Raji (cell line): ENCODE measurements around the gene KIFAP3.

Experiments used
- POLR2A ChIP-seq: IDR thresholded peaks from 2 replicates; pipeline ENCODE4 v1.6.1; 2011; ENCODE audit warnings: low read depth, low read length, control low read depth; ENCODE audit not compliant: insufficient read depth

The KIFAP3 gene

GRCh38 chr1:169902751-169903150, 171.7 kb downstream of the KIFAP3 start:
- TF ChIP-seq POLR2A = no peak

DNA sequence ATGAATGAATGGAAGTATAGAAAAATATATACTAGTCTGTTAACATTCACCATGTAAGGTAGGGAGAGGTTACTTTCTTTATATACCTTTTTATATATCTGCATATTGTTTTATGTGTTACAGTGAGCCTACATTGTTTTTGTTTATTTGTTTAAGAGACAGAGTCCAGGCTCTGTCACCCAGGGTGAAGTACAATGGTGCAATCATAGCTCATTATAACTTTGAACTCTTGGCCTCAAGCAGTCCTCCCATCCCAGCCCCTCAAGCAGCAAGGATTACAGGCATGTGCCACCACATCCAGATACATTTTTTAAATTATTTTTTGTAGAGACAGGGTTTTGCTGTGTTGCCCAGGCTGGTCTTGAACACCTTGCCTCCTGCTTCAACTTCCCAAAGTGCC, 173.4 kb downstream of the KIFAP3 start:
- no peak for TF ChIP-seq POLR2A

GRCh38 chr1:169900571-169900970, 173.9 kb downstream of the KIFAP3 start:
- no peak for TF ChIP-seq POLR2A

DNA sequence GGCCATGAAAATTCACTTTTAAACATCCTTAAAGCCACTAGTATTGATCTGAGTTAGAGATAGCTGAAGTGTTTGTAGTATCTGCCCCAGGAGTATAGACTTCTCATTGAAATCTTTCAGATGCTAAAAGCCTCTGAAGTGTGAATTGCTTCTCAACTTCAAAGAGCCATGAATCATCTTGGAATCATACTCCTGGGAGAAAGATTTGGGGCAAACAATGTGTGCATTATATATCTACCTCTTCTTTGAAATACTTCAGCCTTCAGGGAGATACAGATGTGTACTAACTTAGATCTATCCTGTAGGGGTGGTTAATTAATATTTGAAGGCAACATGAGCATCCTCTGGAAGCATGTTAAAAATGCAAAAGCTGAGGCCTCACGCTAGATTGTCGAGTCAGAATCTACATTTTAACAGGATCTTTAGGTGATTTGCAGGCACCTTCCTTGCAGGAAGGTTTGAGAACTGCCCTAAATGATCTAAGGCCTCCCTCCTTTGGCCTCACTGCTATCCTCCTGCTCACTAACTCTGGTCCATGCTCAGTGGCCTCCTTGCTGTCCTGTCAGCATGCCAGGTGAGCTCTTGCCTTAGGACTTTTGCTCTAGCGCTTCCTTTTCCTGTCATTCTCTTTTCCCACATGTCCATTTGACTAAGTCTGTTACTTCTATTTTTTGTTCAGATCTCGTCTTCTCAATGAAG, 174.8 kb downstream of the KIFAP3 start:
- TF ChIP-seq POLR2A = no peak

DNA sequence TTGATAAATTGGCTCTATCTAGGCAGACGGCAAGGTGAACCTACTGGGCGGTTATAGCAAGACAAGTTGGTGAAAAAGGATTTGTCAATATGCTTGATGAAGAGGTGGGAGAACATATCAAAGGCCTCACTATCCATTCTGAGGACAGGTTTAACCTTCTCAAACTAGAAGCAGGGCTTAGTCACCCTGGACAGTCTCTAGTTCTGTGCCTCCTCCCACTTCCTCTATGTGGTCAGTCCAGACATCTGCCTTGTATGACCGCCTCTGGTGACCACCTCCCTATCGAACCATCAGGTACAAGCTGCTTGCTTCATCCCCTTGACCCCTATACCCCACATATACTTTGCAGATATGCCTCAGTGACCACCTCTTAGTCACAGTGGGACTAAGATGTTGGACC, 178.5 kb downstream of the KIFAP3 start:
- no peak for TF ChIP-seq POLR2A

- no peak for TF ChIP-seq POLR2A
Observed at GRCh38 chr1:169894424-169895145, 179.9 kb downstream of the KIFAP3 start.

- TF ChIP-seq POLR2A = peak; percentile 69
Observed at GRCh38 chr1:169893645-169894423, 180.7 kb downstream of the KIFAP3 start, which contains the start of gene SCYL3. TSS of gene SCYL3 (minus strand) at chr1:169893896. CDS start at chr1:169888840, 5,056 bp downstream.

- no peak for TF ChIP-seq POLR2A
Observed at GRCh38 chr1:169892927-169893644, 181.4 kb downstream of the KIFAP3 start.

DNA sequence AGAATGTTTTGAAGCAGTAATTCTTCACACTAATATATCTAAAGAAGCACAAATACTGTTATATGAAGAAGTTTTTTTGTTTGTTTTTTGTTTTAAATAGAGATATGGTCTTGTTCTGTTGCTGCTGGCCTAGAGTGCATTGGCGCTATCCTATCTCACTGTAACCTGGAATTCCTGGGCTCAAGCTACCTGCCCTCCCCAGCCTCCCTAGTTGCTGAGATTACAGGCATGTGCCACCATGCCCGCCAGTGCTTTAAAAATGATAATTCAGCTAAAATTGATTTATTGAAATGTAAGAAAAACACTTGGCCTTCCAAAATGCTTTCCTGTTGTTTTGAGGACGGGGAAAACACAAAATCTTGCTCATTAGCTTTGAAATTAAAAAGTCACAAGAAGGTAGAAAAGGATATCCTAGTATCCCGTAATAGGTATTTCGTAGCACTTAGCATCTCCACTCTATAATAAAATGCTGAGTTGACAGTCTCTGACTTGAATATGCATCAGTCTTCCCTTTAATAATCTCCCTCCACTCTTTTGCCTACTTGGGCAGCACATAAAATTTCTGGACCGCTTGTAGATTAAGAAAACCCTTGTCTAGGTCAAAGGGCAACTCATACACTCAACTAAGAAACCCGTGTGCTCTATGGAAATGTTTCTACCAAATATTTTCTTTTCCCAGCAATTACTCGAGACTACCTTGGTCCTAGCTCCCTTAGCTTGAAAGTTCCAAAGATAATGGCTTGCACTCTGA, 182.1 kb downstream of the KIFAP3 start:
- TF ChIP-seq POLR2A = no peak

DNA sequence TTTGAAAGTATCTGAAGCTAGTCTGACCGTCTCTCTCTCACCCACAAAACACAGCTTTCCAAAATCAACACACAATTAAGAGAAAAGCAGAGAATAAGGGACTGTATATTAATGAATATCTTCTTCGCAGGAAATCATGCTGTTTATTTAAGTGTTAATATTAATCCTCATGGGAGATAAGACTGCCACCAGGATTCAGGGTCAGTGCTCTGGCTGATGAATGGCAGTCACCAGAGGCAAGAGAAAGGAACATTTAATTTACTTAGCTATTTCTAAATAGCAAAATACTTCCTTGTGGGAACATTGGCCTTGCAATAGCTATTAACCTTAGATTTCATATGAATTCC, 183.0 kb downstream of the KIFAP3 start:
- TF ChIP-seq POLR2A = no peak

DNA sequence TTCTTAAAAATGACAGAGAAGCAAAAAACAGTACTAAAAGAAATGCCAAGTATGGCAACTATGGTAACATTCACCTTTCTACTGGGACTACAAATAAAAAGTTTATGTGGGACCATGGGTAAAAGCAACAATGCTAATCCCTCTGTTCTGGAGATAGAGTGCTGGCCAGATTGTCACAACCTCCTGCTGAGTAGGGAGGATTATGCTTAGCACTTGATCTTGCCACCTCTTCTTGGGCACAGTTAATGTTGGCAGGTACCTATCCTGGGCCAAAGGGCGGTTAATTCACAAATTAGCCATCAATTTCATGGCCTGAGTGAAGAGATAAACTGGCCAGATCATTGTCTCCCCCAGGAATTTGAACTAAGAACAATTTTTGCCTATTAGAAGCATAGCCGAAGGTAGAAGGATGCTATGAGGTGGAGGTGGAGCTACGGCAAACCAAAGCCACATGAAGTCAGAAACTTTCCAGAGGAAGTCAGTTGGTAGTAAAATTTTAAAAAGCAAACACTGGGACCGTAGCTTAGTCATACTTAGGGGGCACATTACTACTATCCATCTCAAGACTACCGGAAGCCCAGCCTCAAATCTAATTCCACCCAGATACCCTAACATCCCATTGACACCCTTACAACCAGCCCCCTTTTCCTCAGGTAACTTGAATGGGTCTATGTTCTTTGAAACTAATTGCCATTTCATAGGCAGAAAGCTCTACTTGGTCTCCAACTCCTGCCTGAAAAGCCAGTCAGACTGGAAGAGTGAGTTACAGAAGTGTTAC, 183.5 kb downstream of the KIFAP3 start:
- 0 out of 2 replicates have a peak, but pooled peaks have one; percentile 27 for TF ChIP-seq POLR2A

DNA sequence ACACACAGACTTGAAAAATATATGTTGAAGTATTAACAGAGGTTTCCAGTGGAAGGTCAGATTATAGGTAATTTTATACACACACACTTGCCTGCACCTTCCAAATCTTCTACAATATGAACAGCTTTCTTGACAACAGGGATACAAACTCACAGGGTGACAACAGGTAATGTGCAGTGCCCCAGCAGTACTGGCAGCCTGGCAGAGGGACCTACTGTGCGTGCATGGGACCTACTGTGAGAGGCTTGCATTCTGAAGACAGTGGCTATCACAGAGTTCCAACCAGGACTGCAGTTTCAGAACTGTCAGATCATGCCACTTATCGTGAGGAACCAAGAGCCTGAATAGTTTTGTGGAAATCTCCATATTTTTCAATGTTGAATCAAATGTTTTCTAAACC, 184.6 kb downstream of the KIFAP3 start:
- no peak for TF ChIP-seq POLR2A

GRCh38 chr1:169886931-169887330, 187.6 kb downstream of the KIFAP3 start:
- no peak for TF ChIP-seq POLR2A

DNA sequence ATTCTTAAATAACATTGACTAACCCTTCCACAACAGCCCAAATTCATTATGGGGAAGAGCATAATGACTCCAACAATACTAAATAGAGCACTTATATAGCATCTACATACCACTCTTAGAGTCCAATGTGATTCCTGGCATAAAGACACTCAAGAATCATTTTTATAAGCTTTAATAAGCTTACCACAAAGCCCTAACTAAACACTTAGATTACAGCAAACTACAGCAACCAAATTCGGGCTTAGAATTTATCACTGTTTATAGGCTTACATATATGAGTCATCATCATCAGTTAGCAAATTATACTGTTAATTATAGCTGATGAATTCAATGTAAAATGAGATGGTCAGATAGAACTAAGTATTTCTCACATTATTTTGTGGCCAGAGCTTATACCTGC, 188.1 kb downstream of the KIFAP3 start:
- no peak for TF ChIP-seq POLR2A

DNA sequence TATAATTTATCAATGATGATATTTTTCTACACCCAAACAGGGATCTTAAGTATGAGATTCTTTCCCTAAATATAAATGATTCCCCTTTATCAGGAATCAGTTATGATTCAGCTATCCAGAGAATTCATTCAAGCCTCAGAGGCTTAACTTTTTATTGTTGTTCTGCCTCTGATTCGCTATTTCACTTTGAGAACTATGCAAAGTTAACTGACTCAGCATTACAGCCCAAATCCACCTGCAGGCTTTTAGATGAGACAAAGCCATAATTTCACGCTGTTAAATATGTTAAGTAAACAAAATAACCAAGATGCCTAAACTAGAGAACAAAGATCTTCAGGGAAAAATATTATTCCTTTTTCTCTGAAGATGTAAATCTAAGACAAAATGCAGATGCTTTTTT, 189.3 kb downstream of the KIFAP3 start:
- no peak for TF ChIP-seq POLR2A
